Mucosa of rectum (tissue), 2 donors: ENCODE measurements around the gene SKP1.

Source experiments
- H3K27ac ChIP-seq, 2 donors: one replicate each; pipeline ENCODE4 v1.7.0; 2013; ENCODE audit warnings: inconsistent platforms in 2 of 2, low read depth in 2 of 2, low read length in 2 of 2
- H3K27me3 ChIP-seq, 2 donors: one replicate each; pipeline ENCODE4 v1.7.0; 2013; ENCODE audit warnings: low read length in 2 of 2; ENCODE audit not compliant: control insufficient read depth in 2 of 2, insufficient read depth in 2 of 2
- H3K36me3 ChIP-seq, 2 donors: one replicate each; pipeline ENCODE4 v1.7.0; 2013; ENCODE audit warnings: low read length in 2 of 2; ENCODE audit not compliant: control insufficient read depth in 2 of 2, insufficient read depth in 2 of 2
- H3K4me1 ChIP-seq, 2 donors: one replicate each; pipeline ENCODE4 v1.7.0; 2013; ENCODE audit warnings: low read length in 2 of 2, mild to moderate bottlenecking in 1 of 2; ENCODE audit not compliant: control insufficient read depth in 2 of 2, insufficient read depth in 2 of 2
- H3K4me3 ChIP-seq, 2 donors: one replicate each; pipeline ENCODE4 v1.7.0; 2013; ENCODE audit warnings: low read length in 2 of 2
- H3K9ac ChIP-seq, 2 donors: one replicate each; pipeline ENCODE4 v1.7.0; 2013; ENCODE audit warnings: low read length in 2 of 2, low read depth in 1 of 2, mild to moderate bottlenecking in 1 of 2
- H3K9me3 ChIP-seq, 2 donors: one replicate each; pipeline ENCODE4 v1.7.0; 2013; ENCODE audit warnings: low read length in 2 of 2; ENCODE audit not compliant: control insufficient read depth in 2 of 2
- donor health status: healthy.
- donor health status: Normal muscosa, but diverticular disease.

The SKP1 gene

GRCh38 chr5:134207696-134208095 lies 30.9 kb upstream of the SKP1 start:
- Histone ChIP-seq H3K4me1 (peaks cover 0 to 5% of the 10 kb centered on the region in 2 donors), H3K27me3 (no peaks in the 10 kb centered on the region), H3K9me3 (no peaks in the 10 kb centered on the region), H3K4me3 (no peak overlapping the region), H3K9ac (no peak overlapping the region), H3K27ac (no peak overlapping the region), H3K36me3 (peaks cover 7 to 18% of the 10 kb centered on the region in 2 donors)

- Histone ChIP-seq H3K9me3 (no peaks in the 10 kb centered on the region), H3K36me3 (peaks cover 16 to 26% of the 10 kb centered on the region in 2 donors), H3K4me1 (peaks cover 0 to 5% of the 10 kb centered on the region in 2 donors)
Measured at GRCh38 chr5:134206627-134207160, 29.9 kb upstream of the SKP1 start.

GRCh38 chr5:134204575-134204974 lies 27.8 kb upstream of the SKP1 start:
- peaks cover 37 to 47% of the 10 kb centered on the region in 2 donors for H3K36me3 ChIP-seq
- H3K4me3 ChIP-seq = no peak overlapping the region
- H3K4me1 ChIP-seq = peaks cover 0 to 5% of the 10 kb centered on the region in 2 donors

More at GRCh38 chr5:134206627-134207160, 29.9 kb upstream of the SKP1 start:
- no peak overlapping the region for H3K9ac ChIP-seq
- H3K4me3 ChIP-seq = no peak overlapping the region
- no peak overlapping the region for H3K27ac ChIP-seq
- H3K27me3 ChIP-seq = no peaks in the 10 kb centered on the region

GRCh38 chr5:134203630-134204029 lies 26.9 kb upstream of the SKP1 start:
- H3K27ac ChIP-seq = no peak overlapping the region
- no peak overlapping the region for H3K9ac ChIP-seq
- no peaks in the 10 kb centered on the region for H3K27me3 ChIP-seq
- peaks cover 0 to 2% of the 10 kb centered on the region in 2 donors for H3K4me1 ChIP-seq
- H3K4me3 ChIP-seq = no peak overlapping the region
- H3K36me3 ChIP-seq = peaks cover 44 to 56% of the 10 kb centered on the region in 2 donors
- H3K9me3 ChIP-seq = no peaks in the 10 kb centered on the region

More at GRCh38 chr5:134204575-134204974, 27.8 kb upstream of the SKP1 start:
- Histone ChIP-seq H3K9ac (no peak overlapping the region), H3K9me3 (no peaks in the 10 kb centered on the region), H3K27ac (no peak overlapping the region), H3K27me3 (no peaks in the 10 kb centered on the region)

DNA sequence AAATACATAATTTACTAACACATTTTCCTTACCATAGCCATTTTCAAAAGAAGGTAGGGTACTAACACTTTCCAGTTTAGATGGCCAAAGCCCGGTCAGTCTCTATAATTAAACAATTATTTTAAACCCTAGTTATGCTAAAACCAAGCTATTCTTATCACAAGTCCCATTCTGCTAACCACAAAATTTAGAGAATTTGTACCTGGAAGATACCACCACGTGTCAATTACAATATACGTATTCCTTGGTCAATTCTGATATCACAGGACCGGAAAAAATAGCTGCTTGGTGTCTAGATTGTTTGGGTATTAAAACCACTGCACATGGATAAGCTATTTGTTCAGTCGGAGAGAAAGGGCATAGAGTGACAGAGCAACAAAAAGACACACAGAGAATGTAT lies 18.9 kb upstream of the SKP1 start:
- H3K4me1 ChIP-seq = no peaks in the 10 kb centered on the region
- H3K9ac ChIP-seq = no peak overlapping the region
- no peak overlapping the region for H3K27ac ChIP-seq
- H3K9me3 ChIP-seq = no peaks in the 10 kb centered on the region
- no peak overlapping the region for H3K4me3 ChIP-seq
- H3K36me3 ChIP-seq = peaks cover 36 to 41% of the 10 kb centered on the region in 2 donors
- H3K27me3 ChIP-seq = no peaks in the 10 kb centered on the region

- no peak overlapping the region for H3K9ac ChIP-seq
- H3K4me1 ChIP-seq = no peaks in the 10 kb centered on the region
- H3K36me3 ChIP-seq = no peaks in the 10 kb centered on the region
- no peak overlapping the region for H3K4me3 ChIP-seq
- H3K27ac ChIP-seq = no peak overlapping the region
- H3K27me3 ChIP-seq = no peaks in the 10 kb centered on the region
- H3K9me3 ChIP-seq = no peaks in the 10 kb centered on the region
Measured at GRCh38 chr5:134189031-134189430, 12.3 kb upstream of the SKP1 start.

DNA sequence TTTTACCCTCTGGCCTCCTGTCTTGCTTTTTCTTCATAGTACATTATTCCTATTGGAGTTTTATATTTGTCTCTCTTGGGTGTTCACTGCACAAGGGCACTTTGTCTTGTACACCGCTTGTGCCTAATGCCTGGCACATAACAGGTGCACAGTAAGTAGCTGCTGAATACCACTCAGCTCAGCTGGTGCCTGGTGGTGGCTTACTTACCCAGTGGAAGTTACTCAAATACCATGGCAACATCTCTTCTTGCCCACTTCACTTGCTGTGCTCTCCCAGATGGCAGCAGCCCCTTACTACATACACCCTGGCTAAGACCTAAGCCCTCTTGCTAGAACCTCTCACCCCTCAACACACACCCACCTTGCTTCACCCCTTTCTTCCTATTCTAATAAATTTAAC lies 11.3 kb upstream of the SKP1 start:
- H3K9ac ChIP-seq = no peak overlapping the region
- H3K9me3 ChIP-seq = no peaks in the 10 kb centered on the region
- H3K36me3 ChIP-seq = no peaks in the 10 kb centered on the region
- no peak overlapping the region for H3K27ac ChIP-seq
- no peaks in the 10 kb centered on the region for H3K4me1 ChIP-seq
- H3K27me3 ChIP-seq = no peaks in the 10 kb centered on the region
- no peak overlapping the region for H3K4me3 ChIP-seq

GRCh38 chr5:134184155-134185135 lies 7.7 kb upstream of the SKP1 start:
- no peaks in the 10 kb centered on the region for H3K36me3 ChIP-seq
- no peak overlapping the region for H3K9ac ChIP-seq
- H3K27me3 ChIP-seq = no peaks in the 10 kb centered on the region
- H3K9me3 ChIP-seq = no peaks in the 10 kb centered on the region
- H3K4me3 ChIP-seq = no peak overlapping the region
- H3K27ac ChIP-seq = no peak overlapping the region
- no peaks in the 10 kb centered on the region for H3K4me1 ChIP-seq

DNA sequence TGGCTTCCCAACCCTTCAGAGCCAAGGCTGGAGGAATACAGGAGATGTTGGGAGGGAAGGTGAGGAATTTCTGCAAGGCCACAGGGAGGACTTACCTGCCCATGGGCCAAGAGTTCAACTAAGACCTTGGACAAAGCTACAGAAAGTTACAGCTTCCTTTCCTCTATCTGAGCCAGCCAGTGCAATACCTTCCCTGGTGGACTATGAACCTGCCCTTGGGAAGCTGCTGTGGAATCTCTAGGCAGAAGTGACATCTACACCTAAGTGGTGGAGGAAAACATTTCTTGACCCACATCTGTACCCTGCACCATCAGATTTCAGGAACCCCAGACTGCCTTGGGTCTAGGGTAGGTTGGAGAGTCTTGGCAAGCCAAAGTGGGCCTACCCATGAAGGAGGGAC lies 6.7 kb upstream of the SKP1 start:
- H3K4me3 ChIP-seq = no peak overlapping the region
- no peaks in the 10 kb centered on the region for H3K9me3 ChIP-seq
- peaks cover 0 to 1% of the 10 kb centered on the region in 2 donors for H3K4me1 ChIP-seq
- no peak overlapping the region for H3K9ac ChIP-seq
- H3K36me3 ChIP-seq = no peaks in the 10 kb centered on the region
- H3K27me3 ChIP-seq = no peaks in the 10 kb centered on the region
- H3K27ac ChIP-seq = no peak overlapping the region

DNA sequence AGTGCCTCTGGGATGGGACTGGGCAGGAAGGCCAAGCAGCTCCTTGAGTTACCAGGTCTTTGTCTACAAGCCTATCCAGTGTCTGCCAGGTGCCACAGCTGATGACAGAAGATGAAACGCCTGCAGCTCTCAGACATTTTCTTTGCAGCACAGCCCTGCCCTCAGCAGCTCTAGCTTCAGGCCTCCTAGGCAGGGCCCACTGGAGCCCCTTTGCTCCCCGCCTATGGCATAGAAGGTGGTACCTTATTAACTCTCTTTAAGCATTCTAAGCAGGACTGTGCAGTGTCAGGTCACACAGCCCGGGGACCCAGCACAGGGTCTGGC lies 1.3 kb upstream of the SKP1 start:
- H3K9ac ChIP-seq = peak overlapping the region; percentile 24 to 41

More for the DNA sequence above, 1.3 kb upstream of the SKP1 start:
- H3K27ac ChIP-seq = peak overlapping the region; percentile 98 to 99
- H3K9me3 ChIP-seq = no peaks in the 10 kb centered on the region
- H3K36me3 ChIP-seq = peaks cover 0 to 5% of the 10 kb centered on the region in 2 donors
- peak overlapping the region in 1 of 2 donors; percentile 95 for H3K4me3 ChIP-seq
- H3K27me3 ChIP-seq = no peaks in the 10 kb centered on the region
- peaks cover 24 to 27% of the 10 kb centered on the region in 2 donors for H3K4me1 ChIP-seq
